ENCODE measurements around the gene TCF7L1. TPM values are rescaled to one million over a fixed set of nuclear protein-coding genes. Genes with fewer than 3 reads are reported as not detected.
A peak's percentile ranks its signal among the peaks of the same experiment; 100 is the strongest.
"Not testable (repeated sequence)": the region's sequence is repeated elsewhere in the genome, so short reads cannot be mapped to it uniquely, and the experiment has no call there.

TCF7L1 gene
- total RNA-seq, 2 experiments from 2014 or later: not detected

DNA sequence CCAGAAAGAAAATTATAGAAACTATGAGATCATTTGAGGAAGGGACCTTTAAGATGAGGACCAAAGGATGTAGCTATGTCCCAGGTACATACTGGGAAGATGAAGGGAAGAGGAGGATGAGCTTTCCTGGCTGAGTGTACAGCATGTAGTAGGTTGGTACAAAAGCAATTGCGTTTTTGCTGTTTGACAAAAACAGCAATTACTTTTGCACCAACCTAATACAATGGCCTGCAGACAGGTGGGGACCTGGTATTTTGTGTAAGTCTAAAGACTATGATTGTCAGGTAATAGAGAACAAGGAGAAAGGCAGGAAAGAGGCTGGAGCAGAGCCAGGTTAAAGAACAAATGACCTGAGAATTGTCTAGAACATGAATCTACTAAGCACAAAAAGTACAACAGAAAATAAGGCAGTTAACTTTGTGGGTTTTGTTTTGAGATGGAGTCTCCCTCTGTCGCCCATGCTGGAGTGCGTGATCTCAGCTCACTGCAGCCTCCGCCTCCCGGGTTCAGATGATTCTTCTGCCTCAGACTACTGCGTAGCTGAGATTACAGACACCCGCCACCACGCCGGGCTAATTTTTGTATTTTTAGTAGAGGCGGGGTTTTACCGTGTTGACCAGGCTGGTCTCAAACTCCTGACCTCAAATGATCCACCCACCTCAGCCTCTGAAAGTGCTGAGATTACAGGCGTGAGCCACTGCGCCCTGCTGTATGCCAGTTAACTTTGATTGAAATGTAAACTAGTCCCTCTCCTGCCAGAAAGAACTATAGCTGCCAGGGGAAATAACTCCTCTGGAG is 197.8 kb downstream of the TCF7L1 start:
- Mint-ChIP-seq H3K36me3 (peaks cover 18% of the 10 kb centered on the region), H3K4me3 (peak overlapping the region; percentile 32), H3K27ac (peak overlapping the region; percentile 68), H3K27me3 (no peaks in the 10 kb centered on the region), H3K9me3 (ENCODE audit: low read depth) (no peaks in the 10 kb centered on the region), H3K4me1 (peaks cover 24% of the 10 kb centered on the region)
- no peak for ATAC-seq
- DNase-seq: peak; percentile 61
- CTCF ChIA-PET: interaction anchor here (1.0 kb wide), 2 partner anchors 9 to 62 kb away, joined by 3 read pairs; no protein-coding TSS in a partner anchor

DNA sequence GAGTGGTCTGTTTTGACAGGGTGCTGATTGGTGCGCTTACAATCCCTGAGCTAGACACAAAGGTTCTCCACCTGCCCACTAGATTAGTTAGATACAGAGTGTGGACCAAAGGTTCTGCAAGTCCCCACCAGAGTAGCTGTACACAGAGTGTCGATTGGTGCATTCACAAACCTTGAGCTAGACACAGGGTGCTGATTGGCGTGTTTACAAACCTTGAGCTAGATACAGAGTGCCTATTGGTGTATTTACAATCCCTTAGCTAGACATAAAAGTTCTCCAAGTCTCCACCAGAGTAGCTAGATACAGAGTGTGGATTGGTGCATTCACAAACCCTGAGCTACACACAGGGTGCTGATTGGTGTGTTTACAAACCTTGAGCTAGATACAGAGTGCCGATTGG is 200.7 kb downstream of the TCF7L1 start:
- CTCF ChIA-PET; DNase-seq; H3K27ac Mint-ChIP-seq; ATAC-seq; H3K4me3 Mint-ChIP-seq; H3K36me3 Mint-ChIP-seq; H3K9me3 Mint-ChIP-seq (ENCODE audit: low read depth): not testable (repeated sequence)
- H3K27me3 Mint-ChIP-seq: peaks cover 11% of the 10 kb centered on the region
- peaks cover 22% of the 10 kb centered on the region for H3K4me1 Mint-ChIP-seq

DNA sequence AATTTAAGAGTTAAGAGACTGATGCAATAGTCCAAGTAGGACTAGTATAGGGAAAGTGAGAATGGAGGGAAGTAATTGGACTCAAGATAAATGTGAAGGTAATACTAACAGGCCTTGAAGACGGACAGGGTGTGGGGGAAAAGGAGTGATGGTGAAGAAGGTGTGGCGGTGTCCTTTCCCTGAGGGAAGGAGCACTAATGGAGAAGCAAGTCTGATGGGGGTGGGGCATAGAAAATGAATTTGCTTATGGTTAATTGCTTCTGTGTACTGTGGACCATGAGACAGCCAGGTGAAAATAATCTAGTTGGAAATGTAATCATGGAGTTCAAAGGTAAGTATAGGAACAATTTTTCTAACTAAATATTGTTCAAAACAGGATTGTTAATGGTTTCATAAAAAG is 201.7 kb downstream of the TCF7L1 start:
- Mint-ChIP-seq H3K36me3 (no peaks in the 10 kb centered on the region), H3K4me3 (no peak overlapping the region), H3K4me1 (peaks cover 15% of the 10 kb centered on the region), H3K27me3 (peaks cover 11% of the 10 kb centered on the region), H3K27ac (no peak overlapping the region), H3K9me3 (ENCODE audit: low read depth) (no peaks in the 10 kb centered on the region)
- DNase-seq: no peak
- no peak for ATAC-seq
- CTCF ChIA-PET: interaction anchor here (1.0 kb wide), 1 partner anchor 16 kb away, joined by 3 read pairs; no protein-coding TSS in a partner anchor

DNA sequence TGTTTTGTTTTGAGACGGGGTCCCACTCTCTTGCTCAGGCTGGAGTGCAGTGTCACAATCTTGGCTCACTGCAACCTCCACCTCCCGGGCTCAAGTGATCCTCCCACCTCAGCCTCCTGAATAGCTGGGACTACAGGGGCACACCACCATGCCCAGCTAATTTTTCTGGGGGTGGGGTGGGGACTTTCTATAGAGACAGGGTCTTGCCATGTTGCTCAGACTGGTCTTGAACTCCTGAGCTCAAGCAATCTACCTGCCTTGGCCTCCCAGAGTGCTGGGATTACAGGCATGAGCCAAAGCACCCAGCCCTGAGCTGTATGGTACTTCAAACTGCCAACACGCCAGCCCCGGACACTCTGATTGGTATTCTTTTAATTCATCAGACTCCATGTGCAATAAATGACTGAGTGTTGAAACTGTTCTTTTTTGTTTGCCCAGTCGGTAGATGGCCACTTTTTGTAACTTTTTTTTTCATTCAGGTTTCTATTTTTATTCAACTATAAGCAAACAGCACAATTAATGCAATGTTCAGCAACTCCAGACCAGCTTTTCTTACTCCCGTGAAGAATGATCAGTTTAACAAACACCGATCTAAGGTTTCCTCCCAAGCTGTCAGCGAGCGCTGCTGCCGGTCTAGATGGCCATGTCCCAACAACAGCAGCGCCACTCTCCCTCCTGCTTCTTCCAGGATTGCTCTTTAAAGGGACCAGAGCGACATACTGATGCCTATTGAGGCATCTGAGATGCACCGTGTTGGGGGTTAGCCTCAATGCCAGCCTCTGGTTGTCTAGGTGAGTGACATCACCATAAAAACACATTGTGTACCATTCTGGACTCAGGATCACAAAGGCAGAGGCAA is 207.1 kb downstream of the TCF7L1 start:
- CTCF ChIA-PET: interaction anchor here (0.8 to 2.9 kb wide), 4 partner anchors 9 to 55 kb away, joined by 3 to 6 read pairs (median 4); no protein-coding TSS in a partner anchor
- ATAC-seq: no peak

DNA sequence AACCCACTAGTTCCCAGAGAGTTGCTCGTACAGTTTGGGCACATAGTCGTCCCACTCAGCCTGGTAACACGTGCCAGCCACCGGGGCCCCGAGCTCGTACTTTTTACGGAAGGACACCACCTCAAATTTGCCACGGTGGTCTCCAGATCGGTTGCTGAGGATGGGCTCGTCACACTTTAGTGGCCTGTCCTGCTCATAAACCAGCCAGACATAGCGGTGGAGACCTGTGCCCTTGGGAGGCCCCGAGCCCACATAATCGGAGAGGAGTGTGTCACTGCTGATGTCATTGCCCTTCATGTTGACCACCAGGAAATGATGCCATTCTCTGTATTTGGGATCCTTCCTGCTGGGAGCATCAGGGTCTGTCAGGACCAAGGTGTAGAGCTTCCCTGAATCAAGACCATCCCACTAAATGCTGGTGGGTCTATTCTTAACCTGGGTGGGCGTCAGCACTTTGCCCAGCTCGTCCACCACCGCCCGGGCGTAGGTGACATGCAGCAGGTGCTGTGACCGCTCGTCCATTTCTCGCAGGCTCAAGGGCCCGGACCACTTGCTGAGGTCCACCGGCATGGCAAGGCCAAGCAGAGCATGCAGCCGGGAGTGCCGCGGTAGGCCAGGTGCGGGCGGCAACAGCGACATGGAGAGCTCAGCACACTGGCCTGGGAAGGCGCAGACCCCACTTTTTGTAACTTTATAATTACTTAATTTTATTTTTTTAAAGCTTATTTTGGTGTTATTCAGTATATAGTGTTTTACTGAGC is 208.3 kb downstream of the TCF7L1 start:
- Mint-ChIP-seq H3K4me3 (no peak overlapping the region), H3K36me3 (peaks cover 4% of the 10 kb centered on the region), H3K27ac (no peak overlapping the region), H3K27me3 (peaks cover 11% of the 10 kb centered on the region), H3K4me1 (no peaks in the 10 kb centered on the region), H3K9me3 (ENCODE audit: low read depth) (no peaks in the 10 kb centered on the region)
- ATAC-seq (no peak), DNase-seq (no peak)
- CTCF ChIA-PET: no interaction called here

More for the DNA sequence above, 207.1 kb downstream of the TCF7L1 start:
- no peak for DNase-seq
- Mint-ChIP-seq H3K36me3 (peaks cover 4% of the 10 kb centered on the region), H3K4me1 (no peaks in the 10 kb centered on the region), H3K27me3 (peaks cover 11% of the 10 kb centered on the region), H3K4me3 (no peak overlapping the region), H3K9me3 (ENCODE audit: low read depth) (no peaks in the 10 kb centered on the region), H3K27ac (no peak overlapping the region)

DNA sequence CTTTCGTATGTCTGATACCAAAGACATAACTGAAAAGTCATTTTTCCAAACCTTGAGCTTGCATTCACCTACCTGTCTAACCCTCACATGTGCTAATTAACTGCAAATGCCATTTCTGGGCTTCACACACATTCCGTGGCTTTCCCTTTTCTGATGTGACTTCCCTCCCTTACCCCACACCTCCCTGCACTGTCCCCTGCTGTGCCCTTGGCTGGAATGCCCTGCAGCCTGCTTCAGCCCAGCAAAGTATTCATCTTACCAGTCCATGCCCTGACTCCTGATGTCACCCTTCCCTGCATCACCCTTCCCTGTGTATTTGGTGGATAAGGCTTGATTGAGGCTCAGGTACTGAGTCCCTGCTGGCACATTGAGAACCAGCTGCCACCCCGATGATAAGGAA is 209.0 kb downstream of the TCF7L1 start:
- no peak overlapping the region for H3K4me3 Mint-ChIP-seq
- H3K4me1 Mint-ChIP-seq: no peaks in the 10 kb centered on the region
- ATAC-seq (no peak), DNase-seq (no peak)
- H3K27ac Mint-ChIP-seq: no peak overlapping the region
- peaks cover 10% of the 10 kb centered on the region for H3K27me3 Mint-ChIP-seq
- CTCF ChIA-PET: no interaction called here
- peaks cover 4% of the 10 kb centered on the region for H3K36me3 Mint-ChIP-seq
- H3K9me3 Mint-ChIP-seq (ENCODE audit: low read depth): no peaks in the 10 kb centered on the region

DNA sequence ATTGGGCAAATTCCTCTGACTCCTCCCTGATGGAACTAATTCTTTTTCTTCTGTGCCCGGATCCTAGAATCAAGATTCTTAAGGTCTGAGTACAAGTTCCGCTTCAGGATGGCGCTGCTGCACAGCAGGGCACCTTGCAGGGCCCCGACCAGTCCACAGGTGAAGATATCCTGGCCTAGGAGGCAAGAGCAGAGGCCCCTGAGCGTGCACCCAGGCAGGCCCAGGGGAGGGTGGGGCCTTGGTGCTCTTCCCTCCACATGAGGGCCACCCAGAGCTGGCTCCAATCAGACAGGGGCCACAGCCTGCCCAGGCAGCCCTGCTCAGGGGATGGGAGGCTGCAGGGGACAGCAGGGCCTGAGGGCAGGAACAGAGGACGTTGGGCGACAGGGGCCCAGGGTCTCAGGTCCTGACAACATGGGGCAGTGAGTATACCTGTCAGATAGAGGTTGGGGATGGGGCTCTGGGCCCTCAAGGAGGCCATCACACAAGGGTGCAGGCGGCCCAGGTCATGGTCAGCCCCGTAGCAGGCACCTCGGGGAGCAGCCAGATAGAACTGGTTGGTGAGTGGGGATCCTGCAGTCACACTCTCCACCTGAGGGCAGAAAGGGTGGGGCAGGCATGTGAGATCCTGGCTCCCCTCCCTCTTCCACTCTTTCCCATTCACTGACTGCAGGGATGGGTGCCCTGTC is 210.2 kb downstream of the TCF7L1 start:
- H3K27ac Mint-ChIP-seq; H3K36me3 Mint-ChIP-seq; CTCF ChIA-PET; H3K27me3 Mint-ChIP-seq; H3K9me3 Mint-ChIP-seq (ENCODE audit: low read depth); DNase-seq; H3K4me3 Mint-ChIP-seq; H3K4me1 Mint-ChIP-seq: not testable (repeated sequence)
- peak; percentile 25 for ATAC-seq

DNA sequence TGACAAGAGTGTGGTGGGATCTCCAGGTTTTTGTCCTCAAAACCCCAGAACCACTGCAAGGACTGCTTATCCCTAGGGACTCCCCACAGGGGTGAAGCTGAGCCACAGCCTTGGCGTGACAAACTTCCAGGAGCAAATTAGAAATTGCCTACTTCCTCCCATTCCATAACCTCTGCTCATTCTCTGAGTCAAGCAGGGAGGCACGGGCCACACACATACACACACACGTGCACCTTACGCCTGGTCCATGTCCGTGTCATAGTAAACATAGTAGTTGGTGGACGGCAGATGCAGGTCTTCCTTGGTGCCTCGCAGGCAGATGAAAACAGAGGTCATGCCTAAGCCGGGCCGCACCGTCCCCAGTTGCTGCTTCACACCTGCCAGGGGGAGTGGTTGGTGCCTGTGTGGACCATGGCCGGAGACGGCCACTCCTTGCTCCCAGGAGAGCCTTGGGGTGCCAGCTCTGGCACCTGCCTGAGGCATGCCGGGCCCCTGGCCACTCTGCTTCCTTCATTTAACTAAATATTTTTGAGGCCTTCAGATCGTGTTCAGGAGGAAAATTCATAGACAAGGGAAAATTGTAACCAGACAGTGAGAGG is 211.3 kb downstream of the TCF7L1 start:
- Mint-ChIP-seq H3K4me1 (no peaks in the 10 kb centered on the region), H3K9me3 (ENCODE audit: low read depth) (no peaks in the 10 kb centered on the region), H3K4me3 (no peak overlapping the region), H3K27ac (no peak overlapping the region), H3K36me3 (peaks cover 13% of the 10 kb centered on the region), H3K27me3 (no peaks in the 10 kb centered on the region)
- CTCF ChIA-PET: no interaction called here
- DNase-seq (no peak), ATAC-seq (no peak)

DNA sequence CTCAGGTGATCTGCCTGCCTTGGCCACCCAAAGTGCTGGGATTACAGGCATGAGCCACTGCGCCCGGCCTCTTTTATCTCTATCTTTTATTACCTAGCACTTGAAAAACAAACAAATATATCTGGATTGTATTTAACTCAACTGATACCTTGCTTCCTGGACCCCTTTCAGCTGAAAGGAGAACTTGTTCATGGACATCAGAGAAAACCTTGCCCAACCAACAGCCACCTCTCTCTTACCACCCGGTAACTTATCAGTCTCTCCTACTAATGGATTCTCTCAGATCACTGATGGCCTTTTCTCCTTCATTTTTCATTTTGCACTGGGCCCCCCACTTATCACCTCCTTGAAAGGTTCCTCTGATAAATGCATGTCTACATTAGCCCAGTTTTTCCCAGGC is 214.4 kb downstream of the TCF7L1 start:
- Mint-ChIP-seq H3K27me3 (no peaks in the 10 kb centered on the region), H3K4me1 (peaks cover 5% of the 10 kb centered on the region), H3K36me3 (peaks cover 25% of the 10 kb centered on the region), H3K4me3 (no peak overlapping the region), H3K27ac (no peak overlapping the region), H3K9me3 (ENCODE audit: low read depth) (no peaks in the 10 kb centered on the region)
- no peak for ATAC-seq
- no peak for DNase-seq
- CTCF ChIA-PET: interaction anchor here (1.4 kb wide), 1 partner anchor 14 kb away, joined by 3 read pairs; no protein-coding TSS in a partner anchor

DNA sequence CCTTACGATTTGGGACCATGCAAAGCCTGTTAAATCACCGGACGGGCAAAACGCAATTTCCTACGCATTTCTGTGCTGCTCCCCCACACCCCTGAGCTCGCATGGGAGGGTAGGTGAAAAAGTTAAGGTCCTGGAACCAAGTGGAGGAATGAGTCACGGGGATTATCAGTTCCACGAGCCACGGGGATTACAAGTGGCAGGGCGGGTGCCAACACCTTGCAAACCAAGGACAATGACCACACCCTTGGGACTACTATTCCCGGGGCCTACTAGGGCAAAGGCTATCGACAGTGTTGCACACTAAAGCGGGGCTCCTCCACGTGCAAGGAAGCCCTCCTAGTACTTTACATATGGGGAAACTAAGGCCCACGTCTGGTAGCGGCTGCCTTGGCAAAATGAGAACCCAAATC is 220.7 kb downstream of the TCF7L1 start:
- peaks cover 36% of the 10 kb centered on the region for H3K36me3 Mint-ChIP-seq
- H3K4me1 Mint-ChIP-seq: peaks cover 42% of the 10 kb centered on the region
- no peaks in the 10 kb centered on the region for H3K9me3 Mint-ChIP-seq (ENCODE audit: low read depth)
- peak overlapping the region; percentile 97 for H3K4me3 Mint-ChIP-seq
- CTCF ChIA-PET: interaction anchor here (1.1 to 2.7 kb wide), 6 partner anchors 8 to 198 kb away, joined by 3 to 11 read pairs (median 4); partner anchors contain the start of gene TGOLN2
- peak; percentile 45 for DNase-seq
- H3K27me3 Mint-ChIP-seq: no peaks in the 10 kb centered on the region
- ATAC-seq: peak; percentile 11
- H3K27ac Mint-ChIP-seq: peak overlapping the region; percentile 93

DNA sequence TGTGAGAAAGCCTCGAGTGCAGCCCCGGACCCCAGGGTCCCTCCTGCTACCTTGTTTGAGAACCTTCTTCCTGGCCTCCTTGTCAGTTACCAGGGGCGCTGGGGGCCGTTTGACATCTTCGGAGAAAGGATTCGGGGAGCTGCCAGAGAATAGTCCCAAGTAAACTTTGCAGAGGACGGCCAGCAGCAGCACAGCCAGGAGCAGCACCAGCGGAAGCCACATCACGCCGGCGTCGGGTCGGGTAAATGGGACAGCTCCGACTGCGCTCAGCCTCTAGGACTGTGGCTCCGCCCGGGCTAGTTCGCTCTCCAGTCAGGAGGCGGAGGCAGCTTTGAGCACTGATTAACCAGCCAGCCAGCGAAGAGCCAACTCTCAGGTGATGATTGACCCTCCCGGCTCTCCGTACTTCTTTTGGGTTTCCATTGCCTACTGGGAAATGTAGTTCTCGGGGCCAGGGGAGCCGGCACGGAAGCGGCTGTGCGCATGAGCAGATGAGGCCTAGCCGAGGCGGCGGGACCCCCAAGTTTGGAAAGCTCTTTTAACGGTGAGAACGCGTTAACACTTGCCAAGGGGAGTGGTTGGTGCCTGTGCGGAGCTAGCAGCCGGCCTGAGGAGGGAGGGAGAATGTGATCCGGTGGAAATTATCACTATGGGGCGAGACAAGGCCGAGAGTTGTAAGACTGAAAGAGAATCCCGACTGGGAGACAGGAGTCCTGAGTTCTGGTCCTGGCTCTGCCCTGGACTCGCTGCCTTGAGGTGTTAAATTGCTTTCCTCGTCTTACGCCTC is 221.3 kb downstream of the TCF7L1 start, which contains the start of the genes ELMOD3 and RETSAT:
TSS of gene ELMOD3 (plus strand) at position 484 of the 787 bp plus-strand sequence. CDS start 2,430 bp downstream, outside the sequence.
TSS of gene RETSAT (minus strand) at position 243 of the 787 bp plus-strand sequence. CDS start at position 222, 21 bp downstream.
- peak within 1 kb of the TSS; percentile 97 for H3K4me3 Mint-ChIP-seq
- DNase-seq (peak; percentile 99), ATAC-seq (peak; percentile 99)
- H3K9me3 Mint-ChIP-seq (ENCODE audit: low read depth): no peaks in the 10 kb centered on the region
- H3K4me1 Mint-ChIP-seq: peaks cover 44% of the 10 kb centered on the region
- CTCF ChIA-PET: interaction anchor here (0.7 to 2.7 kb wide), 6 partner anchors 9 to 198 kb away, joined by 3 to 11 read pairs (median 3); partner anchors contain the start of gene TGOLN2
- no peaks in the 10 kb centered on the region for H3K27me3 Mint-ChIP-seq
- peak within 1 kb of the TSS; percentile 93 for H3K27ac Mint-ChIP-seq
- H3K36me3 Mint-ChIP-seq: peaks cover 33% of the 10 kb centered on the region

All from activated CD8-positive, alpha-beta memory T cell treated with anti-CD3 and anti-CD28 coated beads, Interleukin-2, amount 10 ng/mL, durations not matched to agents 7 days and 5 days (primary cell).